HG03571 (cell line): Measurements from ENCODE around the gene NDST1.

Source experiments
- ATAC-seq: cut with Tn5 transposase; IDR thresholded peaks from one replicate; pipeline ENCODE4 v1.9.1; 2021; ENCODE audit not compliant: unreplicated experiment

Gene NDST1

DNA sequence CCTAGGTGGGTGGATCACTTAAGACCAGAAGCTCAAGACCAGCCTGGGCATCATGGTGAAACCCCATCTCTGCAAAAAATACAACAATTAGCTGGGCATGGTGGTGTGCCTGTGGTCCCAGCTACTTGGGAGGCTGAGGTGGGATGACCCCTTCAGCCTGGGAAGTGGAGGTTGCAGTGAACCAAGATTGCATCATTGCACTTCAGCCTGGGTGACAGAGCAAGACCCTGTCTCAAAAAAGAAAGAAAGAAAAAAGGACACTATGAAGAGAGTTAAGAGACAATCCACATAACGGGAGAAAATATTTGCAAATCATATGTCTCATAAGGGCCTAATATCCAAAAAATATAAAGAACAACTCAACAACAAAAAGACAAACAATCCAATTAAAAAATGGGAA is 57.9 kb downstream of the NDST1 start:
- ATAC-seq: no peak

DNA sequence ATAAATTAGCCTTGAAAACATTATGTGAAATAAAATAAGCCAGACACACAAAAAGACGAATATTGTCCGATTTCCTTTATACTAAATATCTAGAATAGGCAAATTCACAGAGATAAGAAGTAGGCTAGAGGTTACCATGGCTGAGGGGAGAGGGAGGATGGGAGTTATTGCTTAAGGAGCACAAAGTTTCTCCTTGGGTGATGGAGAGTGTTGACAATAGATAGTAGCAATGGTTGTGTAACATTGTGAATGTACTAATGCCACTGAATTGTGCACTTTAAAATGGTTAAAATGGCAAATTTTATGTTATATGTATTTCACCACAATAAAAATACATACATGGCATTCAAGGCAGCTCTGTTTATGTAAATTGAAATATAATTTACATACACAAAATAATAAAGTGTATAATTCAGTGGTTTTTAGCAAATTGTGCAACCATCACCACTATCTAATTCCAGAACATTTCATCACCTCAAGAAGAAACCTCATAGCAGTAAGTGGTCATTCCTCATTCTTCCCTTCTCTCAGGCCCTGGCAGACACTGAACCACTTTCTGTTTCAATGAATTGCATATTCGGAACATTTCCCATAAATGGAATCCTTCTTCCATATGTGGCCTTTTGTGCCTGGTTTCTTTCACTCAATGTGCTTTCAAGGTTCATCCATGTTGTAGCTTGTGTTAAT is 59.2 kb downstream of the NDST1 start:
- no peak for ATAC-seq

DNA sequence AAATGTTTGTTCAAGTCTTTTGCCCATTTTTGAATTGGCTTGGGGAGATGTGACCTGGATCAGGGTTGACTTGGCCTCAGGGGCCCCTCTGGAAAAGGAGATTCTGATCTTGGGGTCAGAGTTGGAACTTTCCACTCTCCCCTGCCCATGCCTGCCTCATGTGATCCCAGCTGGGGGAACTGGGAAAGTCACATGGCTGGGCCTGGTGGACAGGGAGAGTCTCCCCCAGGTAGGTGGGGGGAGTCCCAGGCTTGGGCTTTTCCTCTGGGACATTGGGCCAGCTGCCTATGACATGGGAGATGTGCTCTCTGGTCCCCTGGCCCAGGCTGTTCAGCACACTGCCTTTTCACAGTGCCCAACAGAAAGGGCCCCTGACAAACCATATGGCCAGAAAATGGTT is 60.7 kb downstream of the NDST1 start:
- ATAC-seq: no peak

GRCh38 chr5:150570333-150570732 is 62.4 kb downstream of the NDST1 start:
- no peak for ATAC-seq

DNA sequence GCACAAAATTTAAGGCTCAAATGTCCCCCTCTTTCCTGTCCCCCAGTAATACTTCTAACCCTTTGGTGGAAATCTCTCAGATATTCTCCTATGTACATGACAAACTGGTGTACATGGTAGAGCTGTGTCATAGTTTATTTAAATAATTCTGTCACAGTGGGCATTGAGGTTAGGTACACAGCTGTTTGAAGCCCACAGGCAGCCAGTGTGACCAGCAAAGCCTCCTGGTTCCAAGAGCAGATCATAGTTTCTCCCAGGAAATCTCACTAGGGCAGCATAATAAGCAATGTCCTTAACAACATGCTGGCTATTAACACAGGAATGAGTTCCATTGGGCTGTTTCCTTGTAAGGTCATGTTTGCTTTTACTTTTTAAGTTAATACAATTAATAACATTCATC is 63.9 kb downstream of the NDST1 start:
- no peak for ATAC-seq

- ATAC-seq: no peak
Observed at GRCh38 chr5:150573216-150573615, 65.3 kb downstream of the NDST1 start.

DNA sequence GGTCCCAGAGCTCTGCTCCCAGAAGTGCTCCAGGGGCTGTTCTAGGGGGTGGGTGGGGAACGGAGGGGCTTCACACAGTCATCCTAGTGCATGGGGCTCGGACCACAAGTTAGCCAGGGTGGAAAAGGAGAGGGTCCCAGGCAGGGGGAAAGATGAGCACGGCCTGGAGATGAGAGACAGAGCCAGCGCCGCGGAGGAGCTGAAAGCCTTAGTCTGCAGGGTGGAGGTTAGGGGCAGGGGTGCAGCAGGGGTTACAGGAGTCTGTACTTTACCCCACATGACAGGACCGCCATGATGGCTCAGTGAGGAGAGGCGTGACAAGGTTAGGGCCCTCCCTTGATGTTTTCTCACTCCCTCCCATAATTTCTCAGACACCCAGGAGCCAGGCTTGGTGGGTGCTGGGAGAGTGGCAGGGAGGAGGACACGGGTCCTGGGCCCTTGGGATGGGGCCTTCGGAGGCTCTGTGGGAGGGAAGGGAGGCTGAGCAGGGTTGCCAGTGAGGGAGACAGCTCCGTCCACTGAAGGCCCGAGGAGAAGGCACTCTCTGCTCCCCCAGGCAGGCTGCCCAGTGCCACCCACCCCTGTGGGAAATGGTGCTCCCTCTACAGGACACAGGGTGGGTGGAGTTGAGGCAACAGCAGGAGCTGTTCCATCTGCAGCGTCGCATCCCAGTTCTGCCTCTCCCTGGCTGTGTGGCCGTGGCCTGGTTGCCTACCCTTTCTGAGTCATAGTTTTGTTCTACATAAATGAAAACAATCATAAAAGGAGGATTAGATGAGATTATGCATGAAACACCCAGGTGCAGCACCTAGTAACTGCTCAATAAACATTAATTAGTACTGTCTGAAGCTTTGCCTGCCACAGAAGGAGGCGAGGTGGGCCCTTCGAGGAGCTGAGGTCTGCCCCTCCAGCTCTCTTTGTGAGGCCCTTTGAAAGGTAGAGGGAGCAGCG is 66.2 kb downstream of the NDST1 start:
- no peak for ATAC-seq

DNA sequence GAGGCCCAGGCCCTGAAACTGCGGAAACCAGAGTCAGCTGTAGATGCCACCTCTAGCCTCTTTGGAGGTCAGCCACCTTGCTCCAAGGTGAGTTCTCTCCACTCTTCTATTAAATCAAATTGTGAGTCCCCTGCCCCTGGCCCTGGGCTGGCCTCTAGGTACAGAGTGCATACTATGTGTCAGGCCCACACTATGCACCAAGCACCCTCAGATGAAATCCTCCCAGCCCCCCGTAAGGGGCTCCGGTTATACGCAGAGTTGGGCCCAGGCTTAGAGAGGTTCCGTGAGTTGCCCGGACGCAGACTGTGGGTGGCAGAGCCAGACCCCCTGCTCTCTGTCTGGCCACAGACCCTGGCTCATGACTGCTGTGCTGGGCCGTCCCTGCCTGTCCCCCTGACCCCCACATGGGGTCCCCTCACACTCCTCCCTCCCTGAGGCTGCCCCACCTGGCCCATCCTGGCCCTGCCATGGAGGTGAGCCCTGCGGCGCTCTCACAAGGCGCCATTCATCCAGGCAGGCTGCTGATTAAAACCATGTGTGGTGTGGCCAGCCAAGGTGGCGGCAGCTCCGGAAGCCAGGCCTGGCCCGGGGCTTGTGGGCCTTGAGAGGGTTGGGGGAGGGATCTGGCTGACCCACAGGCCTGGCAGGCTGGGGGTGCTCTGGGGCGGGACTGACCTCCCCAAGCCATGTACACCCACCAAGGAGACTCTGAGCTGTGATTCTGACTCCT is 67.1 kb downstream of the NDST1 start:
- ATAC-seq: no peak

DNA sequence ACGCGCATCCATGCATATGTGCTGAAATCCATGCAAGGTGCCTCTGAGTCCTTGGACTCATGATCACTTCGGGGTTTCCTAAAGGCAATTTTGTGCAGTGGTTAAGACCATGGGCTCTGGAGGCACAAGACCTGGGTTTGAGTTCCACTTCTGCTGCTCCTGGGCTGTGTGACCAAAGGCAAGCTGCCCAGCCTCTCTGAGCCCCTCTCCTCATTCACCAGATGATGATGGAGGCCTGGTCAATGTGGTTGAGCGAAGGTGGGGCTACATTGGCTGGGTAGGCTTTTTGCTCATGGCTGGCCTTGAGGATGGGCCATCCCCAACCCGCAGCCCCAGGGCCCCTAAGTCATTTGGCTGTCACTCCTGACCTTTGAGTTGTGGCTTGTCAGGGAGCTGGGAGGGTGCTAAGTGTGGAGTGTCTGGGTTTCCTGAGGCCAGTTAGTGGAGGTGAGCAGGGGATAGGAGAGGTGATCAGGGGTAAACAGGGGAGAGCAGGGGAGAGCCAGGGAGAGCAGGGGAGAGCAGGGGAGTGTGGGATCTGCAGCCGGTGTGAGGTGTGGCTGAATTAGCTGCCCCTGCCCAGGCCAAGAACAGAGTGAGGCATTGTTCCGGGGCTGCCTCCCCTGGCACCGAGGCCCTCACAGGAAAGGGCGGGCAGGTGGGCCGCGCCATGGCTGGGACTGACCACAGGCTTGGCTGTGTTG is 68.0 kb downstream of the NDST1 start:
- ATAC-seq: no peak

DNA sequence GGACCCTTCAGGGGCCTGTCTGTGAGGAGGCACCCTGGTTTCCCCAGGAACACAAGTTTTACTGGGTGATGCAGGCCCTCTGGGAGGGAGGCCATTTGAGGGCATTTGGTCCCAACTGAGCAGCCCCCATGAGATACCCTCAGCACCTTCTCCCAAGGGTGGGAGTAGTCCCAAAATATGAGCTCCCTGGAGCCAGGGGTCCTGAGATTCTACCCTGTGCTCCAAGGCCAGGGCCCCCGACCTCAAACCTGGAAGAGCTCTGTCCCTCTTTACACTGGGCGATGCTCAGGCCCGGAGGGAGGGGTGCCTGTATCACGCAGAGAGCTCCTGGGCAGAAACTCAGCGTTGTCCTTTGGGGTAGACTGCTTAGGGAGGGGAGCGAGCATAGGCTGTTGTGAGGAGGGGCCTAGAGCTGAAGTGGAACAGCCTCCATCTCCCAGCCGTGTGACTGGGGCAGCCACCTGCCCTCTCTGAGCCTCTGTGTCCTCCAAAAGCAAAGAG is 68.6 kb downstream of the NDST1 start:
- no peak for ATAC-seq

GRCh38 chr5:150577378-150578139 is 69.6 kb downstream of the NDST1 start:
- ATAC-seq: no peak

GRCh38 chr5:150578781-150579461 is 71.0 kb downstream of the NDST1 start:
- no peak for ATAC-seq

DNA sequence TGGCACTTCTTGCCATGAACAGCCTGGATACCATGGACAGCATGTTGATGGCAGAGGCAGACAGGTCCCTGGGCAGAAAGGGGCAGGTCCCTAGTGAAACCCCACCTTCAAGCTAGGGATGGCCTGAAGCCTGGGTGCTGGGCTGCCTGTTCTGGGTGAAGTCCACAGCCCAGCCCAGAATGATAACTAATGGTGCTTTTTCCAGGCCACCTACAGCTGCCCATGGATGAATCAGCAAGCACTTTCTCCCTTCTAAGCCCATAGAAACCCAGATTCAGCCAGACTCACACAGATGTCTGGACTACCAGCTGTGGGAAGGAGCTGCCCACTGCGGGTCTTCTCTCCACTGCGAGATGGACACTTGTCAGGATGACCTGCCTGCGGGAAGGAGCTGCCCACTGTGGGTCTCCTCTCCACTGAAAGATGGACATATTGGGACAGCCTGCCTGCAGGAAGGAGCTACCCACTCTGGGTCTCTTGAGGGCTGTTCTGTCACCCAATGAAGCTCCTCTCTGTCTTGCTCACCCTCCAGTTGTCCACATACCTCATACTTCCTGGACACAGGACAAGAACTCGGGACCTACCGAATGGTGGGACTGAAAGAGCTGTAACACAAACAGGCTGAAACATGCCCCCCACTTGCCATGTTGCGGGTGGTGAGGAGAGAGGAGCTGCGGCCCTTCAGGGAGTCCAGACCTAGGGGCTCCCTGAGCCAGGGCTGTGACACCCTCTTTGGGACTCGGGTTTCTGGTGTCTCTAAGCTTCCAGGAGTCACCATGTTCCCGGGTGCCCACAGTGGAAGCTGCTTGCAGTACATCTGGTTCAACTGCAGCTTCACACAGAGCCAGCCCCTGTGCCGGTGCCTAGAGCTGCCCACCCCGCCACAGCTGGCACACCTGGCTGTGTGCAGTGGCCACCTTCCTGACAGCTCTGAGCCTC is 71.8 kb downstream of the NDST1 start:
- no peak for ATAC-seq

- ATAC-seq: no peak
Observed at GRCh38 chr5:150580917-150581316, 73.0 kb downstream of the NDST1 start.

GRCh38 chr5:150582241-150583109 is 74.5 kb downstream of the NDST1 start:
- no peak for ATAC-seq

DNA sequence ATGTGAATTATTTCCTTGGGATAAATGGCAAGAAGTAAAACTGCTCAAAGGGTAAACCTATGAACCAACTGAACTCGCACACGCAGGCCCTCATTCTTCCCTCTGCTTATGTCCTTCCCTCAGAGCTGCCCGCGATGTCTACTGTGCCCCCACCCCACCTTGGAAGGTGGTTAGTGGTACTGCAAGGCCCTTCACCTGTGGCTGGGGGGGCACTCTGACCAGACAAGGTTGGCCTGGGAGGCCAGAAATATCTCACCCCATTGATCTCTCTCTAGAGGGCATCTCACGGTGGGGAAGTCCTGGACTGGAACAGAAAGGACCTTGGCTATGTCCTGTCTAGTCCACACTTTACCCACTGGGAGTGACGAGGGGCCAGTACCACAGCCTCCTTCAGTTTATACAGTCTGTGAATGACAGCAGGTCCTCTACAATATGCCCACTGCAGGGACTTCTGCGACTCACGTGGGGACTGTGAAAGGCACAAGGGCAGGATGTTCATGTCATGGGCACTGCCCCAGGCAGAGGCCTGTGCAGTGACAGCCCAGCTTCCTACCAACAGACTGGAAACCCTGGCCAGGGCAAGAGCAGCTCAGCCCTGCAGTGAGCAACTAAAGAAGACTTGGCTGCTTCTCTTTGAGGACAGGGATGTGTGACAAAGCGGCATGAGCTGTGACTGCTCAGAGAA is 75.8 kb downstream of the NDST1 start:
- no peak for ATAC-seq
